MM.1S (cell line): Measurements from ENCODE around the gene MED25.

Source experiments
- CTCF ChIP-seq: fragments of 300-600 bp; sonication (generic); IDR thresholded peaks from 2 replicates; pipeline ENCODE4 v1.5.1; 2016; ENCODE audit warnings: antibody characterized with exemption, low read length, mixed read lengths
- EZH2 ChIP-seq: fragments of 300-600 bp; sonication (generic); optimal IDR thresholded peaks from 2 replicates; pipeline ENCODE3; 2017; ENCODE audit warnings: low read depth, mild to moderate bottlenecking, antibody characterized with exemption, low read length, mixed read lengths
- EZH2phosphoT487 ChIP-seq: fragments of 300-600 bp; sonication (generic); IDR thresholded peaks from 2 replicates; pipeline ENCODE4 v1.6.1; 2018; ENCODE audit warnings: antibody characterized with exemption, low read length

GRCh38 chr19:49839713-49840112, 21.6 kb downstream of the MED25 start:
- no peak for TF ChIP-seq CTCF
- TF ChIP-seq EZH2, result no peak
- no peak for TF ChIP-seq EZH2phosphoT487
